Adrenal gland (tissue), 5 donors: Measurements from ENCODE around the gene CDK13.

Source experiments
- CTCF ChIP-seq, 6 experiments: fragments of 450-650 bp in 4 of 6; fragments of 200-600 bp in 2 of 6; sonication (generic) in 1 of 6; IDR thresholded peaks; 1 replicate in 5 of 6; 2 replicates in 1 of 6; pipeline versions ENCODE4 v1.5.1 to v1.8.0; 2016 to 2021; ENCODE audit warnings: antibody characterized with exemption in 6 of 6, mild to moderate bottlenecking in 2 of 6, moderate library complexity in 1 of 6
- POLR2A ChIP-seq, 2 donors: fragments of 450-650 bp; IDR thresholded peaks; one replicate each; pipeline ENCODE4 v1.6.1; 2017; ENCODE audit warnings: antibody characterized with exemption in 2 of 2, mild to moderate bottlenecking in 2 of 2, moderate library complexity in 1 of 2
- donor health status: DM: no; HTN: no; CAD: no.

- TF ChIP-seq CTCF (IDR thresholded peaks at IDR 0.05) (no peak), POLR2A (IDR thresholded peaks at IDR 0.05) (no peak)
Measured at GRCh38 chr7:39927018-39927417, 23.0 kb upstream of the CDK13 start.
